Psoas muscle (tissue), 8 donors: Measurements from ENCODE around the gene RAB3C. TPM values are rescaled to one million over a fixed set of nuclear protein-coding genes. Genes with fewer than 3 reads are reported as not detected.

Experiments
- ATAC-seq, 4 donors: fragments of 200-7000 bp; cut with Tn5 transposase; one replicate each; pipeline ENCODE4 v1.9.1; 2020; ENCODE audit warnings: moderate library complexity in 3 of 4, mild to moderate bottlenecking in 2 of 4
- DNase-seq, 2 donors: peaks; one replicate each; pipeline ENCODE4 v3.0.0-alpha.2; 2020
- H3K27ac ChIP-seq: fragments of 200-600 bp; one replicate; pipeline ENCODE4 v1.8.0; 2022
- H3K27me3 ChIP-seq, 3 donors: fragments of 200-600 bp in 1 of 3; one replicate each; pipeline versions ENCODE4 v1.6.1 to v1.8.0; 2013 to 2022; ENCODE audit warnings: low read length in 2 of 3, mild to moderate bottlenecking in 2 of 3, moderate library complexity in 1 of 3; ENCODE audit not compliant: insufficient read depth in 3 of 3
- H3K36me3 ChIP-seq, 2 donors: fragments of 200-600 bp in 1 of 2; one replicate each; pipeline versions ENCODE4 v1.6.1 to v1.8.0; 2013 to 2022; ENCODE audit warnings: low read depth in 1 of 2, mild to moderate bottlenecking in 1 of 2, moderate library complexity in 1 of 2; ENCODE audit not compliant: insufficient read depth in 1 of 2
- H3K4me1 ChIP-seq: fragments of 200-600 bp; one replicate; pipeline ENCODE4 v1.8.0; 2022
- H3K4me3 ChIP-seq: fragments of 200-600 bp; one replicate; pipeline ENCODE4 v1.8.0; 2022; ENCODE audit warnings: mild to moderate bottlenecking
- H3K9me3 ChIP-seq: fragments of 200-600 bp; one replicate; pipeline ENCODE4 v1.8.0; 2022
- WGBS, 3 donors: extraction: QIAGEN DNeasy Blood & Tissue Kit; methylation state at CpG; one replicate each; pipeline versions ENCODE4 v1.1.6 to v1.1.7; 2013; 5-methylcytosine and 5-hydroxymethylcytosine counted together
- intact Hi-C, 2 donors: fragments of 100-400 bp; cut with DNase I; formaldehyde crosslinking; loops; one replicate each; pipeline versions ENCODE4 v1.11.0 to v1.14.2; 2022
- polyA plus RNA-seq, 3 donors: library from polyadenylated mRNA; stranded (reverse); fragments of 200-250 nt; gene quantifications; one replicate each; pipeline ENCODE4 v1.2.3, GENCODE V29; 2013
- total RNA-seq, 4 donors: library from RNA; stranded (reverse); fragmentation: NEBNext Ultra II Directional in 2 of 4; extraction: Animal tissue kit (Norgen Biotek cat#: 25700) in 2 of 4; gene quantifications; one replicate each; pipeline versions ENCODE4 v1.2.1 to v1.2.4, GENCODE V29; 2021 to 2023
- TF ChIP-seq, protein P1 (sequence below): fragments of 200-600 bp; IDR thresholded peaks from one replicate; pipeline ENCODE4 v1.8.0; 2022; ENCODE audit warnings: antibody characterized with exemption
- donor health status: healthy with polysubstance abuse.
- donor health status: DM: no; HTN: no; CAD: no; lungs with moderate emphysema.
- donor health status: Bipolar disorder and iron deficiency.
- donor health status: healthy.
- donor health status: DM: yes; HTN: yes; CAD: no.
- donor health status: DM: no; HTN: no; CAD: no.
- donor health status: DM: no; HTN: no; CAD: no.
- donor health status: DM: yes; HTN: yes; CAD: no.

RAB3C gene
- total and polyA plus RNA-seq, 7 donors = 0.16 to 2.2 (median 0.62) TPM

DNA sequence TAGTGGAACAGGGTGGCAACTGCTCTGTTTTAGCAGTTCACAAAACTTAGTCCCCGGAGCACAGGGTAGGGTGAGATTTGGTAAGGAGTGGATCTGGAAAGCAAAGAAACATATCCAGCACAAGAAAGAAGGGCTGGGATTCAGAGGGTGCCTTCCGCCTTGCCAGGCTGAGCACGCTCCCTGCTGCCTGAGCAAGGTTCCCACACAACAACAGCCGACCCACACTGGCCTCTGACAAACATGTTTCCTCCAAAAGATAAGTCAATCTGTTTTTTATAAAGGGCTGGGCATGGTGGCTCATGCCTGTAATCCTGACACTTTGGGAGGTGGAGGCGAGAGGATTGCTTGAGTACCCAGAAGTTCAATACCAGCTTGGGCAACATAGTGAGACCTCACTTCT lies 45.8 kb downstream of the RAB3C start:
- TF ChIP-seq, protein P1, sequence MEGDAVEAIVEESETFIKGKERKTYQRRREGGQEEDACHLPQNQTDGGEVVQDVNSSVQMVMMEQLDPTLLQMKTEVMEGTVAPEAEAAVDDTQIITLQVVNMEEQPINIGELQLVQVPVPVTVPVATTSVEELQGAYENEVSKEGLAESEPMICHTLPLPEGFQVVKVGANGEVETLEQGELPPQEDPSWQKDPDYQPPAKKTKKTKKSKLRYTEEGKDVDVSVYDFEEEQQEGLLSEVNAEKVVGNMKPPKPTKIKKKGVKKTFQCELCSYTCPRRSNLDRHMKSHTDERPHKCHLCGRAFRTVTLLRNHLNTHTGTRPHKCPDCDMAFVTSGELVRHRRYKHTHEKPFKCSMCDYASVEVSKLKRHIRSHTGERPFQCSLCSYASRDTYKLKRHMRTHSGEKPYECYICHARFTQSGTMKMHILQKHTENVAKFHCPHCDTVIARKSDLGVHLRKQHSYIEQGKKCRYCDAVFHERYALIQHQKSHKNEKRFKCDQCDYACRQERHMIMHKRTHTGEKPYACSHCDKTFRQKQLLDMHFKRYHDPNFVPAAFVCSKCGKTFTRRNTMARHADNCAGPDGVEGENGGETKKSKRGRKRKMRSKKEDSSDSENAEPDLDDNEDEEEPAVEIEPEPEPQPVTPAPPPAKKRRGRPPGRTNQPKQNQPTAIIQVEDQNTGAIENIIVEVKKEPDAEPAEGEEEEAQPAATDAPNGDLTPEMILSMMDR = no peak
- WGBS, 3 donors = 63 to 82% (median 65%) methylated on average over 5 of the region's 5 CpGs
- Histone ChIP-seq H3K36me3 (no peaks in the 10 kb centered on the region), H3K9me3 (no peaks in the 10 kb centered on the region), H3K4me1 (no peaks in the 10 kb centered on the region), H3K27ac (no peak overlapping the region), H3K4me3 (no peak overlapping the region), H3K27me3 (peaks cover 0 to 3% (median 0%) of the 10 kb centered on the region in 3 donors)
- DNase-seq (no peak), ATAC-seq (no peak)
- intact Hi-C loops = no loop called here

- H3K27me3 ChIP-seq = peaks cover 0 to 3% (median 0%) of the 10 kb centered on the region in 3 donors
- 26 to 37% (median 32%) methylated on average over 6 of the region's 6 CpGs for WGBS, 3 donors
- DNase-seq (no peak), ATAC-seq (no peak)
- TF ChIP-seq, protein P1 = no peak
- H3K36me3 ChIP-seq = no peaks in the 10 kb centered on the region
- intact Hi-C loops = no loop called here
- no peak overlapping the region for H3K27ac ChIP-seq
- no peaks in the 10 kb centered on the region for H3K4me1 ChIP-seq
- no peaks in the 10 kb centered on the region for H3K9me3 ChIP-seq
- no peak overlapping the region for H3K4me3 ChIP-seq
Measured at GRCh38 chr5:58629271-58630159, 46.6 kb downstream of the RAB3C start.

GRCh38 chr5:58631895-58632294 lies 49.0 kb downstream of the RAB3C start:
- intact Hi-C loops = no loop called here
- DNase-seq (no peak), ATAC-seq (no peak)
- no peaks in the 10 kb centered on the region for H3K36me3 ChIP-seq
- no peaks in the 10 kb centered on the region for H3K9me3 ChIP-seq
- TF ChIP-seq, protein P1 = no peak
- no peak overlapping the region for H3K4me3 ChIP-seq
- H3K4me1 ChIP-seq = no peaks in the 10 kb centered on the region
- WGBS, 3 donors = 84 to 93% (median 85%) methylated on average over 1 of the region's 1 CpG
- peaks cover 0 to 3% (median 0%) of the 10 kb centered on the region in 3 donors for H3K27me3 ChIP-seq
- no peak overlapping the region for H3K27ac ChIP-seq

GRCh38 chr5:58635416-58635815 lies 52.5 kb downstream of the RAB3C start:
- peaks cover 0 to 3% (median 0%) of the 10 kb centered on the region in 3 donors for H3K27me3 ChIP-seq
- H3K27ac ChIP-seq = no peak overlapping the region
- DNase-seq = no peak
- no peaks in the 10 kb centered on the region for H3K4me1 ChIP-seq
- TF ChIP-seq, protein P1 = no peak
- ATAC-seq = no peak
- no peaks in the 10 kb centered on the region for H3K36me3 ChIP-seq
- no peaks in the 10 kb centered on the region for H3K9me3 ChIP-seq
- H3K4me3 ChIP-seq = no peak overlapping the region
- WGBS, 3 donors = 37 to 48% (median 43%) methylated on average over 2 of the region's 2 CpGs
- intact Hi-C loops = no loop called here
